HL-60/S4 treated with retinoic acid at 250 ng/mL for 4 days and 3 days (cell line): ENCODE results near the gene CYP26B1.

ENCODE experiments used
- in situ Hi-C: fragments of 300-500 bp; cut with MboI; formaldehyde crosslinking; loops from 2 replicates; pipeline ENCODE4 v1.7.0; 2022; ENCODE audit warnings: low sequenced_read_pairs

CYP26B1 gene

DNA sequence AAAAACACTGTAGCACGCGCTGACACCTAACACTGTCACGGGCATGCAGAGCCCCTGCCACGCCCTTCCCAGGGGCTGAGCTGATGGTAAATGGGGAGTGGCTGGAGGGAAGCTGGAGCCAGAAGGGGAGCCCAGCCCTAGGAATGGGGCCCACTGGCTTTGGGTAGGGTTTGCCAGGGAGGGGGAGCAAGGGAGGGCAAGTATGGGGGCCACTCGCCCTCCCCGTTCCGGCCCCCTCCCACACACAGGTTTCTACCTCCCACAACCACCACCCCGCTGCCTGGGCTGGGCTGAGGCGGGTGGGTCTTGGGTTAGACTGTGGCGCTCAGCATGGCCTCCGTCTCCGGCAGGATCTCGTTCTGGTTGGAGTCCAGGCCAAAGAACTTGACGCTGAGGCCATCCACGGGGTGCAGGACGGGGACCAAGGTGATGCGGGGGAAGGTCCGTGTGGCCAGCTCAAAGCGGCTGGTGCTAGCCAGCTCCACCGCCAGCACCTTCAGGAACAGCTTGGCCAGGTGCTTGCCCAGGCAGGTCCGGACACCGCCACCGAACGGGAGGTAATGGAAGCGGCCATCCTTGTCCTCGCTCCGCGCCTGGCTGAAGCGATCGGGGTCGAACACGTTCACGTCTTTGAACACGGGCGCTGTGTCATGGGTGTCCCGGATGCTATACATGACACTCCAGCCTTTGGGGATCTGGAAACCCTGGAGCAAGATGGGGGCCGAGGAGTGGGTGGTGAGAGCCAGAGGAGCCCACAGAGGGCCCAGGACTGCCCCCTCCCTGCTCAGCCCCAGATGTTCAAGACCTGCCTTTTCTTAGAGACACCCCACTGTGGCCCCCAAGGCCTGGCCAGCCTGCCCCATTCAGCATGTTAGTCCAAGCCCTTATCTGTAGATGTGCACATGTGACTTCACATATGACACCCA, 15.5 kb downstream of the CYP26B1 start:
- in situ Hi-C loops = no loop called here

DNA sequence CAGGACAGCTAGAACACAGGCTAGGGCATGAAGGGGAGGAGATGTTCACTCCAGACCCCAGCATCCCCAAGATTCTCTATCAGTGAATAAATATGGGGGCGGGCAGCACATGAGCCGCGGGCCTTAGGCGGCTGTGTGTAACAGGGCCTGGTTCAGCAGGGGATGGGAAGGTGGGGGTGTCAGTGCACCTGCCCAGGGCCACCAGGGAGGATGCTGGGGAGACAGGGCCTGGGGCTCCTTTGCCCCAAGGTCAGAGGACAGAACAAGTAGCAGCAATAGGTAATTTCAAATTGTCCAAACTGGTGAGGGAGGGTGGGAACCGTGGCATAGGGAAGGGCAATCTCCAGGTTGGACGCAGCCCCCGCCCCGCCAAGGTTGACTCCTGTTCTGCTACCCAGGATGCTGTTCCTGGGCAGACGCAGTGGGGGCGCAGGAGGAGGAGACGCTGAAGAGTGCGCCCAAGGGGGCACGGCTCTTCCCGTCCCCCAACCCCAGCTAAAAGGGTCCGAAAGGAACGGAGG, 16.2 kb downstream of the CYP26B1 start:
- in situ Hi-C loops = no loop called here

DNA sequence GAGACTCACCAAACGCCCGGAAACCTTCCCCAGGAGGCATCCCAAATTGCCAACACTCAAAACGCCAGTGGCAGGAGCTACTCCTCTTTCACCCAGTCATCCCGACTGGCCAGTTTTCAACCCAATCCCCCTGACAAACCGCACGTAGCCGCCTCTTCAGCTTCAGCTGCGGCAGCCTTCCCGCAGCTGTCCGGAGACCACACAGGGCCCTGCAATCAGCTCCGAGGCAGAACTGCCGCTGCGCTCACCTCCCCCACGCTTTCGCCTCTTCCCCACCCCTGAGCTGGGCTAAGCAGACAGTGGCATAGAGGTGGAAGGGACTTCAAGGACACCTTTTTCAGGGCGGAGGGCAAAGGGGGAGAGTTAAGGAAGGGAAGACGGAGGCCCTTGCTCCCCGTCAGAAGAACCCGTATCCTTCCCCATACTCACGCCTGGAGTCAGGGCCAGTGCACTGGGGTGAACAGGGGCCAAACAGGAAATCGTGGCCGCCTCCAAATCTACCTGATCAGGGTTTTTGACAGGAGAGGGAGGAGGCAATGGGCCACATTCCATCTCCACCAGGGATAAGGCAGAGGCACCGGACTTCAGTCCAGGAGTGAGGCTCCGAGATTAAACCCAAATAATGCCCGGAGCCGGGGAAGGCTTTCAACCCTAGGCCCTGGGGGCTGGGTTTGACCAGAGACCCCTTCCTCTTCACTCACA, 16.9 kb downstream of the CYP26B1 start:
- in situ Hi-C loops = no loop called here

DNA sequence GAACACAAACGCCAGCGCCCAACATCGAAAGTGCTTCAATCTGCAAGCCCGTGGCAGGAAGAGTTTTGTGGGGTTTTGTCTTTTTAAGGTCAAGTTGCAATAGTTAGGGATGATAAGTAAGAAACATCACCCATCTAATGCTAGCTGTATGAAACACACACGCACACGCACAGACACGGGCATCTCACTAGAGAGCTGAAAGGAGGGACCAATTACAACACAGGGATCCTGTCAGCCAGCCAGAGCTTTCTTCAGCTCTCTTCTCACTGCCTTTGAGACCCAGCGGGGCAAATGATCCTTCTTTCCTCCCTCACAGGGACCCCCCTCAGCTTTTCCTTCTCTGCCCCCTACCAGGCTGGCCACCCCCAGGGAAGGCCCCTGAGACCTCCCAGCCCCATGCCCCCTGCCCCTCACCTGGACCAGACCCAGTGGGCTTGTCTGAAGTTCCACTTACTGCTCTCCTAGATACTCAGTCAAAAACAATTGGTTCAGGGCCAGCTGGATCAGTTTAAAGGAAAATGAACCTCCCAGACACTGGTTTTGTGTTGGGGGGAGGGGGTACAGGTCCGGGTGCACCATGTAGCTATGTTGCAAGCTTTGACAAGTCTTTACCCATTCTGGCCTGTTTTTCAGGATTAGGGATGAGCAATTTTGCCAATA, 17.9 kb downstream of the CYP26B1 start:
- in situ Hi-C loops = no loop called here

DNA sequence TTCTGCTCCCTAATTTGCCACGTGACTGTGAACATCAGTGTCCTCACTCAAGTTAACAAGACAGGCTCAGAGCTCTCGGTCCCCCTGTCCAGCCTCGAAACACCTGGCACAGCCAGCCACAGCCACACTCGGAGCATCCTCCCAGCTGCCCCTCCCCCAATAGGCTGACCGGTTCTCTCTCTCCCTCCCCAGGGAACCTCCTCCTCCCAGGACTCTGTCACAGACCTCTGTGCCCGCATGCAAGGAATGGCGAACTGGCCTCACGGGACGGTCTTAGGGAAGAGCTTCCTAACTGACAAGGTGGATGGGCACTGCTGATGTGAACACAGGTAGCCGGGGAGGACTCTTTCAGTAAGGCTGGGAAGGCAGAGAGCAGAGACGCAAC, 18.8 kb downstream of the CYP26B1 start:
- in situ Hi-C loops = no loop called here

DNA sequence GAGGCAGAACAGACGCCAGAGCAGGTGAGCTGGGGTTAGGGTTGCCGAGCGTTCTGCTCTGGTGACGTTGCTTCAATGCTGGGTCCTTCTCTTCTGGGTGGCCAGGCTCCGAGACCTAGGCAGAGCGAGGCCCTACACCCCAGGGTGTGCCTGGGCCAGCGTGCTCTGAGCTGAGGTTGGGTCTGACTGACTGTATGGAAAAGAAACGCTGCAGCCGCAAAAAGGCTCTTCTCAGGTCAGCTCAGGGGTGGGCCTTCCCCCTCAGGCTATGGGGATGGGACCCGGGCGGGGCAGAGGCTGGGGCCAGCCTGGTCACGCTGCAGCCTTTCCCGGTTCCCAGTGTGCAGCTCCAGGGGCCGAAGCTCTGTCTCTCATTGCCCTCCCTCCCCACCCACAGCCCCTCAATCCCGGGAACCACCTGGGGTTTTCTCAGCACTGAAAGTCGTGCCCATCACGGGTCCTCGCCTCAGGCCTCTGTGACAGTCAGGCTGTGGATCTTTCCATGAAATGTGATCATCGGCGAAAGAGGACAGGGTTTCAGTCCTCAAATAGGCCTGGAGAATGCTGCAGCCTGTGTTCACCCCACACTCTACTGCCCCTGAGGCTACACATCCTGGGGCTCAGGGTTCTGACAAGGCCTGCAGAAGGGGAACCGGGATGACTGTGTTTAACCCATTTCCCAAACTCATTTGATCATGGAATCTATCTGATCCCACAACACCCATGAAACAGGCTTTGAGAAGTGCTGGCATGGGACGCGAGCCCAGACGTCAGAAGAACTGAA, 19.4 kb downstream of the CYP26B1 start:
- in situ Hi-C loops = no loop called here

DNA sequence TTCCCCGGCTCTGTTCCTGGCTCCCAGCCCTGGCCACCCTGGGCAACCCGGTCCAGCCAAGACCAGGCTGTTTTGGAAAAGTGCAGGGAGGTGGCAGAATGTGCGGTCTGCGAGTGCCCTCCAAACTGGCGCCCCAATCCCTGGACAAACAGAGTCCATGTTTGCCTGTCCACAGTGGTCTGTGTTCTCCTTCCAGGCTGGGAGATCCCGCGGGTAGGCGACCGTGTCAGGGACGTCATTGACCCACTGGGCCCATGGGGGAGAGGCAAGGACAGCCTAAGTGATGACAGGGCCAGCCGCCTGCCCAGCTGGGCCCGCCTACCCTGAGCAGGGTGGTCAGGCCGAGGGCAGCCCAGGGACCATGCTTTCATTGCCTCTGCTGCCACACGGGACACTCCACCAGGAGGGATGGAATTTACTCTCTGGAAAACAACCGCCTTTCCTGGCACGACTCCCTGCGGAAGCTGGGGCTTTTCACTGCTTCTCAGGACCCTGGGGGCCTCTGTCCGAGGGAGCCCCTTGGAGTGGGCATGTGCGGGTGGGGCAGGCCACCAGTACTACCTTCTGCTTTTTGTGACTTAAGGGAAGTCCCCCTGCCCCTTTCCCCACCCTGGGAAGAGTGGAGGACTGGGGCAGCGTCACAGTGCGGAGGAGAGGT, 20.1 kb downstream of the CYP26B1 start:
- in situ Hi-C loops = no loop called here

DNA sequence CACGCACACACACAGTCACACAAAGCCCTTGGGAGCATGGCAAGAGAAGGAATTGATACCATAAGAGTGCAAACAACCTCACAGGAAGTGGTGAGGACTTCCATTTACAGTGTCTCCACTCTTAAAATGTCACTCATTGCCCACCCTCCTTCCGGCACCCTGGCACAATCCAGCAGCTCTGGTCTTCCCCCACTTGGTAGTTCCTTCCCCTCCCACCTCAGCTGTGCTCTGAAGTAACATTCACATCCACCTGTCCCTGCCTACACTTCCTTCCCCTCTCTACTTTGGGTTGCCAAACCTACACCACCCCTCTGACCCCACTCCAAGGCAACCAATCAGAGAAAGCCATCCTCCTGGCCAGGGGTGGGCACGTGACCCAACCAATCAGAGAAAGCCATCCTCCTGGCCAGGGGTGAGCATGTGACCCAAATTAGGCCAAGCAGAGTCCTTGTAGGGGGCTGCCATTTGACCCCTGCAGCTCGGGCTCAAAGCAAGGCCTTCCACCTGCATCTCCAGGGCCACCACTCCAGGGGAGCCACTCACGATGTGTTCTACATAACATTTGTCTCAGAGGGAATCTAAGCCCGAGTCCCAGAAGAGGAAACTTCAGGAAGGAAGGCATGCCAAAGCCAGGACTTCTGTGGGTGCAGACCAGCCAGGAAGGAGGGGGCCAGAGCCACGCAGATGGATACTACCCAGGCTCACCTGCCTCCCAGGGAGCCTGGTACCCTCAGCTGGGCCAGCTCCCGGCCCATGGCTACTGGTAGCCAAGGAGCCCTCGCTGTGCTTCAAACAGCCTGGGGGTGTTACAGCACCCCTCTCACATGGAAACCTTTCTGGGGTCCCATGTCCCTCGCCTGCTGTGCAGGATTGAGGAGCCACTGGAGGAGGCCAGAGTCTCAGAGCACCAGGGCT, 21.2 kb downstream of the CYP26B1 start:
- in situ Hi-C loops = no loop called here

DNA sequence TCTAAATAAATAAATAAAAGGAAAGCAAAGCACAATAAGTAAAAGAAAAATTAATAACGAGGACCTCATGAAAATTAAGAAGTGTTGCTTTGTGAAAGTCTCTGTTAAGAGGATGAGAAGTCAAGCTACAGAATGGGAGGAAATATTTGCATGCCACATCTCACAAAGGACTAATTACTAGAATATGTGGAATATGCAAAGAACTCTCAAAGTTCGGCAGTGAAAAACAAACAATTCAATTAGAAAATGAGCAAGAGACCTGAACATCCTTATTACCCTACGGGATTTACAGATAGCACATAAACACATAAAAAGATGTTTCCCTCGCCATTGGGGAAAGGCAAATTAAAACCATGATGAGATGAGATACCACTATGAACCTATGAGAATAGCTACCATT, 23.3 kb downstream of the CYP26B1 start:
- in situ Hi-C loops = no loop called here

DNA sequence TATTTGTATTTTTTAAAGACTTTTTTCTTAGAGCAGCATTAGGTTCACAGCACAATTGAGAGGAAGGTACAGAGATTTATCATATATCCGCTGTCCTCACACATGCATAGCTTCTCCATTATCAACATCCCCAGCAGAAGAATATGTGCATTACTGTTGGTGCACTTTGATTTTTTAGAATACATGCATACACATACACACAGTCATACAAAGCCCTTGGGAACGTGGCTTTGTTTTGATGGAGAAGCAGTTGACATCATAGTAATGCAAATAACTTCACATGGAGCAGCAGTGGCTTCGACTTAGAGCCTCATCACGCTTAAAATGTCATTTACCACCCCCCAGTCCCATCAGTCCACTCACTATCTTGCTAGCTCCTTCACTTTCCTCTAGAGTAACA, 26.5 kb downstream of the CYP26B1 start:
- in situ Hi-C loops = no loop called here

DNA sequence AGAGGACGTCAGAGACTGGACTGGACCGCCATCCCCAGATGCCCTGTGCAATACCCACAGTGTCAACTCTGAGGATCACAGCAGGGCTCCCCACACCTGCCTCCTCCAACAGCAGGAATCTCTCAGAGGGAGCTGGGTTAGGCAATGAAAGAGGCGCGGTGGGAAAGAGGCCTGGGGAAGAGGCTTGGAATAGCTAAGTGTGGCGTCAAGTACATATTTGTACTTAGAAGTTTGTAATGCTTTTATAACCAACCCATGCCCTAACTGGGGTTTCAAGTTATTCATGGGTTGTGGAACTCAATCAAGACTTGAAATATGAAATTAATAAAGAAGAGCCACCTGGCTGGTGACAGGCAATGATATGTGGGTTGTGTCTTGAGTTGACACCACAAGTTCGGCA, 28.7 kb downstream of the CYP26B1 start:
- in situ Hi-C loops = no loop called here

DNA sequence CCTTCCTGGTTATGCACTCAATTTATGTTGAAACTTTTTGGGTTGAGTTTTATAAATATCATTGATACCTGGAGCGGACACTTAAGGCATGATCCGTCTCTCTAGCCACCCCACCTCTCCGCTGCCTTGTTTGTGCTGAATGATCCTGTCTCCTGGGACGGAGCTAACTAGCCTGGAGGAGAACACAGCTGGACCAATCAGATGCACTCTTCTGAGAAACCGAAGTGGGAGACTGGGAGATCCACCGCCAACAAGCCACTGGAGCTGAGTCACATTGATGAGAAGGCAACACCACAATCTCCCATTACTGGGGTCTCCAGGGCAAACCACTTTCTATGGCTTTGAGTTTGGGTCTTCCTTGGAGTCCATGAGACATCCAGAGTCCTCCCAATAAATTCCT, 29.3 kb downstream of the CYP26B1 start:
- in situ Hi-C loops = no loop called here

DNA sequence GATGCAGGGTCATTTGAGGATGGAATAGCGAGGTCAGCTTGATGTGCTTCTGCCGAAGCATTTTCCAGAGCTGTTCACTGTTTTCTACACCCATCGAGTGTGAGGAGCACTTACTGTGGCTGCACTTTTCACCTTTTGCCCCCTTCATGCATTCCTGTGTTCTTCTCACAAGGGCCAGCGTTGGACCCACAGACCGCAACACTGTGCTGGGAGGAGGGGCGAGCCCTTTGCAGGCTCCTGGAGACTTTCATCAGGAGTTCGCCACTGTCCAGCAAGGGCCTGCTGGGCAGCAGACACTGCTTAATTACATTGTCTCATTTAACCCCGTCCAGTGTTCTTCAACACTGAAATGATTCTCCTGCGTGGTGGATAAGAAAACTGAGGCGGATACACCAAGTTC, 29.9 kb downstream of the CYP26B1 start:
- in situ Hi-C loops = no loop called here

DNA sequence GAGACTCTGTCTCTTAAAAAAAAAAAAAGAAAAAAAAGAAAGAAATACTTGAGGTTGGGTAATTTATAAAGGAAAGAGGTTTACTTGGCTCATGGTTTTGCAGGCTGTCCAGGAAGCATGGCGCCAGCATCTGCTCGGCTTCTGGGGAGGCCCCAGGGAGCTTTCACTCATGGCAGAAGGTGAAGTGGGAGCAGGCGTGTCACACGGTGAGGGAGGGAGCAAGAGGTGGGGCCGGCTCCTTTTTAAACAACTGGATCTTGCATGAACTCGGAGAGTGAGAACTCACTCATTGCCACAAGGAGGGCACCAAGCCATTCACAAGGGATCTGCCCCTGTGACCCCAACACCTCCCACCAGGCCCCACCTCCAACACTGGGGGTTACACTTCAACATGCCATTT, 30.6 kb downstream of the CYP26B1 start:
- in situ Hi-C loops = no loop called here

DNA sequence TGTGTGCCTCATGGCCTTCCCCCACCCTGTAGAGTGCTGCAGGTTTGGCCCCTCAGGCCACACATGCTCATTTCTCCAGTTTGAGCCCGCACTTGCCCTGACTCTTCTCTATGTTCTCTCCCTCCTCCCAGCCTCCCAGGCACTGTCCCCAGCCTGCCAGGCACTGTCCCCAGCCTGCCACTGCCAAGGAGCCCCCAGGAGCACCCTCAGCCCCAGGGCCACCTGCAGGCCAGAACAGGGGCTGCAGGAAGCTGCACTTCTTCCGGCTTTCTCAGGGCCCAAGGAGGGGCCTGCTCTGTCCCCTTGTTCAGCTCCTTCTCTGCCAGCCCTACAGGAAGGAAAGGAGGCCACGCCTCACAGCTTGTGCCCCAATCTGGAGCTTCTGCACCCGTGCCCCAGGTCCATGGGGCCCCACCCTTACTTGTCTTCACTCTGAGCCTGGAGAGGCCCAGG, 31.6 kb downstream of the CYP26B1 start:
- in situ Hi-C loops = no loop called here

DNA sequence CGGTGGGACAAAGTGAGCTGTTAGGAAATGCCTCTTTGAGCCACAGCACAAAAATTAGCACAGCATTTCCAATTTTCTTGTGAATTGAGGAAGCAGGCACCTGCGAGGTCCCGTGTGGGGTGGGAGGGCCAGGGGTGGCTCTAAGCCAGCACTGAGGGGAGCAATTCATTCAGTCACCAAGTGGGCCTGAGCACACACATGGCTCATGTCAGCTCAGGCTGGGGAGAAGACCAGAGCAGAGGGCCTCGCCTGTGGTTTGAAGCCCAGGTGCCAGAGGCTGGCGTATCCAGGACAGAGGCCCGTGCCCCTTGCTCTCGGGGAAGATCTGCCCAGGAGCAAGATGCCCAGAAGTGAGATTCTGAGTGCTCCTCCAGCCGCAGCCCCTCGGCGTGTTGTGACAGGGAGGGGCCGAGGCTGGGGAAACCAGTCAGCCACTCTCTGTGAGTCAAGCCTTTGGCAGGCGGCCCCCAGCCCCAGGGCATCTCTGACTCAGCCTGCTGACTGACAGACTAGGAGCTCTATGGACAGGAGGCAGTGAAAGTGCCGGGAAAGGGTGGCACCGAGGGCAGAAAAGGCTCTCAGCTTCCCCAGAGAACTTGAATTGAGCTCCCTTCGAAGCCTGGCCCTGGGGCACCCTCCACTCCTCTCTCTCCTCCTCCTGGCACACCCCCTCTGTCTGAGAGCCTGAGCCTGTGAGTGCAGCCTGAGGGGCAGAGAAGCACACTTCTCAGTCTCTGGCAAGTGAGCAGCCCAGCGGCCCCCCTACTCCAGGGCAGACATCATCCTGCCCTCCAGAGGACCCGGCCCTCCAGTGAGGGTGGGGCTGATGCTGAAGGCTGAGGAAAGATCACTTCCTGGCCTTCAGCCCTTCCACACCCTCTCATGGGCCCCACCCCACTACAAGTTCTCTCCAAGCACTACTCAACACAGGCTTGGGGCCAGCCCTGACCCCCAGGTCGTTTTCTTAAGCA, 32.3 kb downstream of the CYP26B1 start:
- in situ Hi-C loops = no loop called here

DNA sequence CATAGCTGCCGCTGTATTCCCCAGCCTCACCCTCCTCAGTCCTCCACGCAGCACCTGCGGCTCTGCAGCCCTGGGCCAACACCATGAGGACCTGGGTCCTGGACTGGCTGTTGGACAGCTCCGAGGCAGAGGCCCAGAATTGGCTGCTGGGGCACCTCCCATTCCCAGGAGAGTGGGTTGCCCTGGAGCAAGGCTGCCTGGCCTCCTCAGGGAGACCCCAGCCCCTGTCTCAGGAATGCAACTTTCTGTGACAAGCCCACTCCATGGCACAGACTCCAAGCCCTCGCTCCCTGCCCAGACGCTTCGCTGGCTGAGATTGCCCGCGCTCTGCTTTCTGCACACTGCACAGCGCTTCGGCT, 33.0 kb downstream of the CYP26B1 start:
- in situ Hi-C loops = no loop called here
